ENCODE data around the gene TTBK2. TPM values are rescaled to one million over a fixed set of nuclear protein-coding genes. Genes with fewer than 3 reads are reported as not detected.

Gene TTBK2
- total RNA-seq, 1 donor from 2014 or later, result 23.3 TPM

- no peak for DNase-seq
- intact Hi-C loops (cut with micrococcal nuclease), result no loop called here
Observed at GRCh38 chr15:42695527-42696071, 225.0 kb downstream of the TTBK2 start.

DNA sequence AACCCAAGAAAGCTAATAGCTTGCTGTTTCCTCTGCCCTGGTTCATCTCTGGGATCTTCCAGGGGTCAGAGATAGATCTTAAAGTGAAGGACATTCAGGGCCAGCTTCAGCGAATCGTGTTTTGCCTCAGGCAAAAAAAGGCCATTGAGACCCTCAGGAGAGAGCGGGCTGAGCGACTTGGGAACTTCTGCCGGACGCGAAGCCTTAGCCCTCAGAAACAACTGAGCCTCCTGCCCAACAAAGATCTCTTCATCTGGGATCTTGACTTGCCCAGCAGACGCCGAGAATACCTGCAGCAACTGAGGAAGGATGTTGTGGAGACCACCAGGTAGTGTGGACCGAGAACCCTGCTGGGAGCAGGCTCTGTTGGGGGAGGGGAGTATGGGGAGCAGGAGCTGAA is 226.2 kb downstream of the TTBK2 start:
- Histone ChIP-seq H3K27ac (replicated peaks) (no peak overlapping the region), H3K36me3 (peaks cover 87% of the 10 kb centered on the region), H3K4me3 (no peak overlapping the region), H3K9me3 (replicated peaks) (no peaks in the 10 kb centered on the region), H3K4me1 (no peaks in the 10 kb centered on the region), H3K27me3 (ENCODE audit: low read depth) (no peaks in the 10 kb centered on the region)
- intact Hi-C loops (cut with micrococcal nuclease), result no loop called here
- TF ChIP-seq, protein P1, sequence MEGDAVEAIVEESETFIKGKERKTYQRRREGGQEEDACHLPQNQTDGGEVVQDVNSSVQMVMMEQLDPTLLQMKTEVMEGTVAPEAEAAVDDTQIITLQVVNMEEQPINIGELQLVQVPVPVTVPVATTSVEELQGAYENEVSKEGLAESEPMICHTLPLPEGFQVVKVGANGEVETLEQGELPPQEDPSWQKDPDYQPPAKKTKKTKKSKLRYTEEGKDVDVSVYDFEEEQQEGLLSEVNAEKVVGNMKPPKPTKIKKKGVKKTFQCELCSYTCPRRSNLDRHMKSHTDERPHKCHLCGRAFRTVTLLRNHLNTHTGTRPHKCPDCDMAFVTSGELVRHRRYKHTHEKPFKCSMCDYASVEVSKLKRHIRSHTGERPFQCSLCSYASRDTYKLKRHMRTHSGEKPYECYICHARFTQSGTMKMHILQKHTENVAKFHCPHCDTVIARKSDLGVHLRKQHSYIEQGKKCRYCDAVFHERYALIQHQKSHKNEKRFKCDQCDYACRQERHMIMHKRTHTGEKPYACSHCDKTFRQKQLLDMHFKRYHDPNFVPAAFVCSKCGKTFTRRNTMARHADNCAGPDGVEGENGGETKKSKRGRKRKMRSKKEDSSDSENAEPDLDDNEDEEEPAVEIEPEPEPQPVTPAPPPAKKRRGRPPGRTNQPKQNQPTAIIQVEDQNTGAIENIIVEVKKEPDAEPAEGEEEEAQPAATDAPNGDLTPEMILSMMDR (IDR thresholded peaks at IDR 0.05; ENCODE audit: borderline replicate concordance), result no peak
- DNase-seq, result no peak

More at GRCh38 chr15:42695527-42696071, 225.0 kb downstream of the TTBK2 start:
- H3K4me1 ChIP-seq, result no peaks in the 10 kb centered on the region
- peaks cover 76% of the 10 kb centered on the region for H3K36me3 ChIP-seq
- H3K27me3 ChIP-seq (ENCODE audit: low read depth), result no peaks in the 10 kb centered on the region
- H3K9me3 ChIP-seq (replicated peaks), result peaks cover 2% of the 10 kb centered on the region
- no peak overlapping the region for H3K4me3 ChIP-seq
- H3K27ac ChIP-seq (replicated peaks), result no peak overlapping the region
- TF ChIP-seq, protein P1 (IDR thresholded peaks at IDR 0.05; ENCODE audit: borderline replicate concordance), result no peak

GRCh38 chr15:42693942-42694341 is 226.6 kb downstream of the TTBK2 start:
- Histone ChIP-seq H3K27me3 (ENCODE audit: low read depth) (no peaks in the 10 kb centered on the region), H3K36me3 (peaks cover 89% of the 10 kb centered on the region), H3K27ac (replicated peaks) (no peak overlapping the region), H3K9me3 (replicated peaks) (no peaks in the 10 kb centered on the region), H3K4me1 (no peaks in the 10 kb centered on the region), H3K4me3 (no peak overlapping the region)
- intact Hi-C loops (cut with micrococcal nuclease), result no loop called here
- TF ChIP-seq, protein P1 (IDR thresholded peaks at IDR 0.05; ENCODE audit: borderline replicate concordance), result no peak
- DNase-seq, result no peak

DNA sequence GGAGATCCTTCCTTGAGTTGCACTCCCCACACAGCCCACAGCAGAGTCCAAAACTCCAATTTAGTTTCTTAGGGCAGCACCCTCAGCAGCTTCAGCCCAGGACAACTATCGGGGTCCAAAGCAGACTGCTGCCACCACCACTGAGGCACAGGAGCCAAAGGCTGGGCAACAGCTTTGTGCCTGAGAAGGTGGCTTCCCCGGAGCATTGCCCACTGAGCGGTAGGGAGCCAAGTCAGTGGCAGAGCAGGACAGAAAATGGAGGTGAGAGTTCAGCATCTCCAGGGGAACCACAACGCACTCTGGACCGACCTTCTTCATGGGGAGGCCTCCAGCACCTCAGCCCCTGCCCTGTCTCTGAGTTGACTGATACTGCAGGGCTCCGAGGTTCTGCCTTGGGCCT is 227.1 kb downstream of the TTBK2 start:
- Histone ChIP-seq H3K27me3 (ENCODE audit: low read depth) (no peaks in the 10 kb centered on the region), H3K36me3 (peaks cover 91% of the 10 kb centered on the region)

DNA sequence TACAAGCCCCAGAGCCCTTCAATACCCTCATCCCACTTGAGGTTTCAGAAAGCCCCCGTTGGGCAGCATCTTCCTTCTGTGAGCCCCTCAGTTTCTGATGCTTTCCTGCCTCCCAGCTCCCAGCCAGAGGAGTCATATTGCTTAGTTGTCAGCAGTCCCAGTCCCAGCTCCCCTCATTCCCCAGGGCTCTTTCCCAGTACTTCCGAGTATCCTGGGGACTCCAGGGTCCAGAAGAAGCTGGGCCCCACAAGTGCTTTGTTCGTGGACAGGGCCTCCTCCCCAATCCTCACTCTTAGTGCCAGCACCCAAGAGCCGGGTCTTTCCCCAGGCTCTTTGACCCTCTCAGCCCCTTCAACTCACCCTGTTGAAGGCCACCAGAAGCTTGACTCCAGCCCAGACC is 227.6 kb downstream of the TTBK2 start:
- peaks cover 95% of the 10 kb centered on the region for H3K36me3 ChIP-seq
- TF ChIP-seq, protein P1 (IDR thresholded peaks at IDR 0.05; ENCODE audit: borderline replicate concordance), result no peak
- intact Hi-C loops (cut with micrococcal nuclease), result no loop called here

More for the DNA sequence above, 227.1 kb downstream of the TTBK2 start:
- intact Hi-C loops (cut with micrococcal nuclease), result no loop called here
- TF ChIP-seq, protein P1 (IDR thresholded peaks at IDR 0.05; ENCODE audit: borderline replicate concordance), result no peak
- H3K27ac ChIP-seq (replicated peaks), result no peak overlapping the region
- no peaks in the 10 kb centered on the region for H3K9me3 ChIP-seq (replicated peaks)
- no peak for DNase-seq
- H3K4me1 ChIP-seq, result no peaks in the 10 kb centered on the region
- no peak overlapping the region for H3K4me3 ChIP-seq

More for the DNA sequence above, 227.6 kb downstream of the TTBK2 start:
- no peak for DNase-seq
- H3K27me3 ChIP-seq (ENCODE audit: low read depth), result no peaks in the 10 kb centered on the region
- H3K4me1 ChIP-seq, result no peaks in the 10 kb centered on the region
- no peak overlapping the region for H3K4me3 ChIP-seq
- no peak overlapping the region for H3K27ac ChIP-seq (replicated peaks)
- no peaks in the 10 kb centered on the region for H3K9me3 ChIP-seq (replicated peaks)
